Measurements from ENCODE around the gene KCNMB1. TPM values are rescaled to one million over a fixed set of nuclear protein-coding genes. Genes with fewer than 3 reads are reported as not detected.

Gene KCNMB1
- total RNA-seq, 4 donors from 2014 or later = 0.18 to 1.5 (median 0.81) TPM

- Histone ChIP-seq H3K27ac (no peak overlapping the region), H3K36me3 (no peaks in the 10 kb centered on the region), H3K27me3 (no peaks in the 10 kb centered on the region), H3K4me3 (no peak overlapping the region), H3K9me3 (no peaks in the 10 kb centered on the region), H3K4me1 (peaks cover 0 to 5% (median 3%) of the 10 kb centered on the region in 4 donors)
- DNase-seq = no peak
- TF ChIP-seq POLR2A (IDR thresholded peaks at IDR 0.05) (no peak), CTCF (IDR thresholded peaks at IDR 0.05) (no peak)
Observed at GRCh38 chr5:170393235-170393634, 4.1 kb upstream of the KCNMB1 start.

GRCh38 chr5:170390472-170390871 is 1.3 kb upstream of the KCNMB1 start:
- peaks cover 0 to 5% (median 3%) of the 10 kb centered on the region in 4 donors for H3K4me1 ChIP-seq
- TF ChIP-seq CTCF (IDR thresholded peaks at IDR 0.05) (no peak), POLR2A (IDR thresholded peaks at IDR 0.05) (no peak)
- peak overlapping the region in 1 of 4 donors; percentile 27 for H3K27ac ChIP-seq
- no peaks in the 10 kb centered on the region for H3K9me3 ChIP-seq
- H3K27me3 ChIP-seq = no peaks in the 10 kb centered on the region
- no peak for DNase-seq
- no peaks in the 10 kb centered on the region for H3K36me3 ChIP-seq
- H3K4me3 ChIP-seq = peak overlapping the region in 1 of 4 donors; percentile 5

- DNase-seq = no peak
- Histone ChIP-seq H3K4me3 (peak overlapping the region in 1 of 4 donors; percentile 39), H3K36me3 (no peaks in the 10 kb centered on the region), H3K4me1 (peaks cover 0 to 5% (median 3%) of the 10 kb centered on the region in 4 donors), H3K27ac (peak overlapping the region in 2 of 4 donors; percentile 49 to 78), H3K27me3 (no peaks in the 10 kb centered on the region), H3K9me3 (no peaks in the 10 kb centered on the region)
- no peak for TF ChIP-seq POLR2A (IDR thresholded peaks at IDR 0.05)
- no peak for TF ChIP-seq CTCF (IDR thresholded peaks at IDR 0.05)
Observed at GRCh38 chr5:170389550-170389892, 354 bp upstream of the KCNMB1 start.

- Histone ChIP-seq H3K4me1 (peaks cover 0 to 2% (median 0%) of the 10 kb centered on the region in 4 donors), H3K27ac (peak overlapping the region in 1 of 4 donors; percentile 78), H3K27me3 (no peaks in the 10 kb centered on the region), H3K4me3 (peak overlapping the region in 1 of 4 donors; percentile 39), H3K9me3 (no peaks in the 10 kb centered on the region), H3K36me3 (no peaks in the 10 kb centered on the region)
- no peak for DNase-seq
- TF ChIP-seq POLR2A (IDR thresholded peaks at IDR 0.05) (no peak), CTCF (IDR thresholded peaks at IDR 0.05) (no peak)
Observed at GRCh38 chr5:170387775-170388639, 1.2 kb downstream of the KCNMB1 start.

GRCh38 chr5:170386743-170387395 is 2.3 kb downstream of the KCNMB1 start:
- Histone ChIP-seq H3K36me3 (no peaks in the 10 kb centered on the region), H3K9me3 (no peaks in the 10 kb centered on the region), H3K27ac (peak overlapping the region in 1 of 4 donors; percentile 17), H3K27me3 (no peaks in the 10 kb centered on the region), H3K4me3 (peak overlapping the region in 1 of 4 donors; percentile 39), H3K4me1 (no peaks in the 10 kb centered on the region)
- DNase-seq = no peak
- TF ChIP-seq CTCF (IDR thresholded peaks at IDR 0.05) (no peak), POLR2A (IDR thresholded peaks at IDR 0.05) (no peak)
